Stimulated activated CD8-positive, alpha-beta memory T cell treated with anti-CD3 and anti-CD28 coated beads, Interleukin-15, amount 100 ng/mL, for 1 hour (primary cell): Measurements from ENCODE around the gene PRDX1.

Experiments used
- DNase-seq: peaks from one replicate; pipeline ENCODE4 v3.0.0-alpha.2; 2020; ENCODE audit warnings: low read depth

PRDX1 gene

DNA sequence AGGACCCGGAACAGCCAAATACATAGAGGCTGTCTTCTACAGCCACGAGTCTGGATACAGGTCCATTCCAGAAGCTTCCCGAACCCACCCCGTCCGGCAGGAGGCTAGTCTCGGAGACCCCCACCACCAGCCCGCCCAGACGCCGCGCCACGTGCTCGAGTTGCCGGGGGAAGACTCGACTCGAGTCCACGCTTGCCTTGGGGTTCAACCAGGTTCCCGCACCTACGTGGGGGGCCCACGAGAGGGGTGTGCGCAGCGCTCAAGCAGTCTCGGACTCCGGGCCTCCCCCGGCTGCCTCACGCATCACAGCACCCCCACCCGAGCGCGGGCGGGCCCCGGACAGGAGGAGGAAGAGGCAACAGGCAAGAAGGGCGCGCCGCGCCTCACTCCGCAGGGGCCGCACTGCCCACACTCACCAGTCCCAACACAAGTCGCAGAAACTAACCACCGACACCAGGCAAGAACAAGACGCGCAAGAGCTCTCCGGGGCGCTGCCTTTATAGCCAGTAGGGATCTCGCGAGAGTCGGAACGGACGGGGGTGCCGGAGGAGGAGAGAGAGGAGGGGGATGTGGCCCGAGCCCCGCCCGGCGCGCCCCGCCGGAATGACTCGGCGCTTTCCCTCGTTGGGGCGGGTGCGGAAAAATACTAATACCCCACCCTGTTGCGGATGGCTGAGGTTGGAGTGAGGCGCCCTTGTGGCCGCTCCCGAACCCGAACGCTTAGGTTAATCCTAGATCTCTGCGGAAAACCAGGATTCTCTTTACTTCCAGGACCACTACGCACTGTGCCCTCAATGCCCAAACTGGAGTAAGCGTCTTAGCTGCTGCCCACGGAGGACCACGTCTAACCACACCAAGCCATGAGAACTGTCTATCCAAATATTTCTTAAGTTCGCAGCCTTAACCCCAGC lies at the start of gene PRDX1:
PRDX1 (minus strand) TSS at position 472 of the 911 bp plus-strand sequence. CDS start 2,841 bp downstream, outside the sequence.
- peak; percentile 91 for DNase-seq

GRCh38 chr1:45570631-45571030 lies 48.9 kb upstream of the PRDX1 start:
- DNase-seq, result no peak

GRCh38 chr1:45569962-45570581 lies 48.4 kb upstream of the PRDX1 start:
- DNase-seq, result peak; percentile 53

GRCh38 chr1:45569571-45569961 lies 47.9 kb upstream of the PRDX1 start:
- DNase-seq, result no peak

GRCh38 chr1:45568421-45568820 lies 46.7 kb upstream of the PRDX1 start:
- DNase-seq, result no peak

- no peak for DNase-seq
Measured at GRCh38 chr1:45567911-45568310, 46.2 kb upstream of the PRDX1 start.

GRCh38 chr1:45566722-45567121 lies 45.0 kb upstream of the PRDX1 start:
- DNase-seq, result no peak

DNA sequence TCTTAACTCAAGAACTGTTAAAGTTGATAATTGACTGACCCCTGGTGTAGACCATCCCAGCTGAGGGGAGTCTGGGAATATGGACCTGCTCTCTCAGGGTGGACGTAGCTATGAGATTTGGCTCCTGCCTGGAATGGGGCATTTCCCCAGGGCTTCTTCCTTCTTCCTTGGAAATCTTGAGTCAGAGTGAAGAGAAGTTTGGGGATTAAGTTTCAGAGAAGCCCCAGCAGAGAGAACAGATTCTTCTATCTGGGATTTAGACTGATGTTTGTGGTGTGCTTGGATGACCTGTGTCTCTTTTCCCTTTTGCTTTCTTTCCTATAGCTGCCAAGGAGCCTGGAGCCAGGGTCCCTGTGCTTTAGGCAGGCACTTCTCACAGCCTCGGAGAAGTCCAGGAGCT lies 42.2 kb upstream of the PRDX1 start:
- DNase-seq, result no peak

DNA sequence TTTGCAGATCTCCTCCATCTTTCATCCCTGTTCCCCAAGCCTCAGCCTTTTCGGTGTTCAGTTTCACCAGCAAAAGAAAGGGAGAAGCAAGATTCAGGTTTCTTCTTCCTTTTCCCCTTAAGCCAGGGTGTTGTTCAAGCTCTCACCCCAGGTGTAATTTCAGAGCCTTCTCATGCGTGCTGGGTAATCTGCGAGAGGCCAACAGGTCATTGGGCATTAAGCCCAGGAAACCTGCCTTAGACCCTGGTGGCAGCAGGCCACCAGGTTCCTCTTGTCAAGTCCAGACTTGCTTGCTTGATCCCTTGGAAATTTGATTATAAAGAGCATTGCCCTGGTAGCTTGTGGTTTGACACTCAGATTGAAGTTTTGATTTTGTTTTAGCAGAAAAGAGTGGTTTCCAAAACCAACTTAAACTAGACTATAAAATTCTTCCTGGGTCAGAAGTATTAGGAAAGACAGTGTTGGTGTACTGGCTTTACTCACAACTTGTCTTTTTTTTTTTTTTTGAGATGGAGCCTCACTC lies 35.8 kb upstream of the PRDX1 start:
- DNase-seq, result no peak

- no peak for DNase-seq
Measured at GRCh38 chr1:45554198-45554597, 32.5 kb upstream of the PRDX1 start.

- DNase-seq, result no peak
Measured at GRCh38 chr1:45552331-45552730, 30.6 kb upstream of the PRDX1 start.

DNA sequence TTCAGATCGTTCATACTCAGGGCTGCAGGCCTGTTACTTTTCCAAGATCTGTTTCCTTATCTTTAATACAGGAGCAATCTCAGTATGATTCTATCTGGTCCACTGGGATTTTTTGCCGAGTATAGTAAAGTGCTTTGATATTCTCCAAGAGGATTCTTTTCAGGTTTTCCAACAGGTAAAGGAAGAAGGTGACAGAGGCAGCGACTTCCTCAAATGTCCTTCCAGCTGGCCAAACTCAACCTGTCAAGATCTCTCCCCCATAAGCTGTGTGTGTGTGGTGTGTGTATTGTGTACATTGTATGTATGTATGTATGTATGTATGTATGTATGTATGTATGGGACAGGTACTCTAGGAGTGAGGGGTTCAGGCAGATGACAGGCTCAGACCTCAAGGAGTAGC lies 30.0 kb upstream of the PRDX1 start:
- DNase-seq, result no peak

DNA sequence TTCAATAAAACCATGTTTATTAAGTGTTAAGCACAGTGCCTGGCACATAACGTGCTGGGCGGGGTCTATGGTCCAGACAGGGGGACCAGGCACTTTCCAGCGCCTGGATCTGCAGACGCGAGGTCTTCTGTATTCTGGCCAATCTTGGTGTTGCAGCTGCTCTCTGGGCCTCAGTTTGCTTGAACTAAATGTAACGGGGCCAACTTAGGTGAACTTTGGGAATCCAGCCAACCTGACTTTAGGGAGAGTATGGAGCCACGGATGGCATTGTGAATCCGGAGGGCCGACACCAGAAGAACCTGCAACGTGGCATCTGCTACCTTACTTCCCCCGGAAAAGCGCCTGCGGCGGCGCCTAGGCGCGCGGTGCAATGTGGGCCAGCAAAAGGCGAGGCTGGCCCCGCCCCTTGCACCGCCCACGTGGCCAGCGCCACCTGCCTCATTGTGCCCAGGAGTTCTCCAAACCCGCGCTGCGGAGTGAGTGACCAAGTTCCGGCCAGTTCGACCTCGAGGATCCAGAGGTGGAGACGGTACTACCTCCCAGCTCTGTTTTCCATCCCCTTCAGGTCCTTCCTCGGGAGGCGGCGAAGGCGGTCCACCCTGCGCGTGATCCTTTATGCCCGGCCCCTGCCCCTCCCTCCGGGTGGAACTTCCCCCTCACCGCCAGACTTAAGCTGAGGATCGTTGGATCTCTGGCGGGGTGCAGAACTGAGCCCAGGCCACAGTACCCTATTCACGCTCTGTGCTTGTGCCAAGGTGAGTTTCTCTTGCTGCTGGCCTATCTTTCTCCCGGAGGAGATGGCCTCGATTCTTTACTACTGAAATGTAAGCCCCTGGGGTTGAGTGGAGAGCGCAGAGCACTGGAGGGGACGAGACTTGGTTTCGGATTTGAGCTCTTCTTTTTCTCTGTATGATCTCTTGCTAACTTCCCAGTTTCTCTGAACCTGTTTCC lies 29.0 kb upstream of the PRDX1 start, which contains the start of gene AKR1A1:
AKR1A1 (plus strand) TSS at position 426 of the 951 bp plus-strand sequence. CDS start 10,969 bp downstream, outside the sequence.
- peak; percentile 62 for DNase-seq

- no peak for DNase-seq
Measured at GRCh38 chr1:45545553-45546310, 24.0 kb upstream of the PRDX1 start.

GRCh38 chr1:45545019-45545493 lies 23.4 kb upstream of the PRDX1 start:
- DNase-seq, result no peak

DNA sequence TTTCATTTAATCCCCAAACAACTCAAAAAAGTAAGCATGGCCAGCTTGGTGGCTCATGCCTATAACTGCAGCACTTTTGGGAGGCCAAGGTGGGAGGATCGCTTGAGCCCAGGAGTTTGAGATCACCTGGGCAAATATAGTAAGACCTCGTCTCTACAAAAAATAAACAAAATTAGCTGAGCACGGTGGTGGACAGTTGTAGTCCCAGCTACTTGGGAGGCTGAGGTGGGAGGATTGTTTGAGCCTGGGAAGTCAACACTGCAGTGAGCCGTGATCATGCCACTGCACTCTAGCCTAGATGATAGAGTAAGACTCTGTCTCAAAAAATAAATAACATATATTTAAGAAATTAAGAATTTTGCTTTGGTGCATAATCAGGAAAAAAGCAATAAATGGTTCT lies 22.8 kb upstream of the PRDX1 start:
- no peak for DNase-seq

- DNase-seq, result peak; percentile 38
Measured at GRCh38 chr1:45543581-45544417, 22.1 kb upstream of the PRDX1 start.

GRCh38 chr1:45542591-45542990 lies 20.9 kb upstream of the PRDX1 start:
- DNase-seq, result no peak

- DNase-seq, result no peak
Measured at GRCh38 chr1:45541193-45541592, 19.5 kb upstream of the PRDX1 start.

GRCh38 chr1:45536886-45537285 lies 15.2 kb upstream of the PRDX1 start:
- DNase-seq, result no peak
